SH-SY5Y (cell line): Measurements from ENCODE around the gene MTCP1.

Experiments
- GATA2 ChIP-seq: IDR thresholded peaks from 2 replicates; pipeline ENCODE4 v1.6.1; 2011; ENCODE audit warnings: mild to moderate bottlenecking, low read depth, low read length
- GATA3 ChIP-seq: IDR thresholded peaks from 2 replicates; pipeline ENCODE4 v1.6.1; 2011; ENCODE audit warnings: low read depth, mild to moderate bottlenecking, low read length, moderate library complexity

MTCP1 gene, protein sequence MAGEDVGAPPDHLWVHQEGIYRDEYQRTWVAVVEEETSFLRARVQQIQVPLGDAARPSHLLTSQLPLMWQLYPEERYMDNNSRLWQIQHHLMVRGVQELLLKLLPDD

DNA sequence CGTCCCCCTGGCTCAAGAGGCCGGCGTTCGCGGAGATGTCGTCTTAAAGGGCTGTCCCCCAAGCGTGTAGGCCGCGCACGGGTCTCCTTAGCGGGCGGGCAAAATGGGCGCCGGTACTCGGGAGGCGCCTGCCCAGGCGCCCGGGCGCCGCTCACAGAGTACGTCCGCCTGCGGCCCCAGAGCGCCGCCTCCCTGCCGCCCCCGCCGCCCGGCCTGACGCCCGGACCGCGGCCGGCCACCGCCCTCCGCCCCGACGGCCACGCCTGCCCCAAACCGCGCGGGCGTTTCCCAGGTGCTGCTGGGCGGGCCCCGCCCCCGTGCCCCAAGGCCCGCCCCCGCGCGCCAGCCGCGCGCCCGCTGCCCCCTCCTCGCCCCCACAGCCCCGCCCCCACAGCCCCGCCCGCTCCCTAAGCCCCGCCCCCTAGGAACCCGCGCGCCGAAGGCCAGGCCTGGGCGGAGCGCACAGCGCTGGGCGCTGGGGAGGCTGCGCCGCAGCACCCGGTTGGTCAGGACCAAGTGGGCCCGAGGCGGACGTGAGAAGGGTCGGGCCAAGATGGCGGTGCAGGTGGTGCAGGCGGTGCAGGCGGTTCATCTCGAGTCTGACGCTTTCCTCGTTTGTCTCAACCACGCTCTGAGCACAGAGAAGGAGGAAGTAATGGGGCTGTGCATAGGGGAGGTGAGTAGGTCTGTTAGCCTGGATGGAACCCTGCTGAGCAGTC is at the start of gene MTCP1, which contains the start of the genes BRCC3 and CMC4:
Gene MTCP1 (minus strand): TSS at position 162 of the 719 bp plus-strand sequence. CDS start 5,126 bp downstream, outside the sequence.
Gene BRCC3 (plus strand): TSS at position 534 of the 719 bp plus-strand sequence. CDS start 20 bp downstream, at position 554.
Gene CMC4 (minus strand): TSS at position 162 of the 719 bp plus-strand sequence. CDS start 7,113 bp downstream, outside the sequence.
- no peak for TF ChIP-seq GATA2
- no peak for TF ChIP-seq GATA3

- no peak for TF ChIP-seq GATA3
- TF ChIP-seq GATA2 = no peak
These were observed 44.4 kb upstream of the MTCP1 start for GRCh38 chrX:155115174-155115819.

DNA sequence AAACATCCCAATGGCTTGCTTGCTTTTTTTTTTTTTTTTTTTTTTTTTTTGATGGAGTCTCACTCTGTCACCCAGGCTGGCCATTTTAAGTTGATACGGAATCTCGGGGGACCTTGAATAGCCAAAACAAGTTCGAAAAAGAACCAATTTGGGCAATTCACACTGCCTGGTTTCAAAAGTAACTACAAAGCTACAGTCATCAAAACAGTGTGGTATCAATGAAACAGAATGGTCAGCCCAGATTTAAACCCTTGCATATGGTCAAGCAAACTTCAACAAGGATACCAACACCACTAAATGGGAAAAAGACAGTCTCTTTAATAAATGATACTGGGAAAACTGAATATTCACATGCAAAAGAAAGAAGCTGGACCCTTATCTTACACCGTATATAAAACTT is 42.2 kb upstream of the MTCP1 start:
- TF ChIP-seq GATA3 (no peak), GATA2 (no peak)

DNA sequence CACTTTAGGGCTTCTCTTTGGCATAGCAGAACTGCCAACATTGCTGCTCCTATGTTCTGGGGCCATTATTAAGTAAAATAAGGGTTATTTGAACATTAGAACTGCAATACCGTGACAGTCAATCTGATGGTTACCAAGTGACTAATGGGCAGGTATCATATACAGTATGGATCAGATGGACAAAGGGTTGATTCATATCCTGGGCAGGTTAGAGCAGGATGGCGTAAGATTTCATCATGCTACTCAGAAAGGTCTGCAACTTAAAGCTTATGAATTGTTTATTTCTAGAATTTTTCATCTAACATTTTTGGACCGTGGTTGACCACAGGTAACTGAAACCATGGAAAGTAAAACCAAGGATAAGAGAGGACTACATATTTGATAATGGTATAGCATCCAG is 41.2 kb upstream of the MTCP1 start:
- TF ChIP-seq GATA2 = no peak
- TF ChIP-seq GATA3 = no peak

DNA sequence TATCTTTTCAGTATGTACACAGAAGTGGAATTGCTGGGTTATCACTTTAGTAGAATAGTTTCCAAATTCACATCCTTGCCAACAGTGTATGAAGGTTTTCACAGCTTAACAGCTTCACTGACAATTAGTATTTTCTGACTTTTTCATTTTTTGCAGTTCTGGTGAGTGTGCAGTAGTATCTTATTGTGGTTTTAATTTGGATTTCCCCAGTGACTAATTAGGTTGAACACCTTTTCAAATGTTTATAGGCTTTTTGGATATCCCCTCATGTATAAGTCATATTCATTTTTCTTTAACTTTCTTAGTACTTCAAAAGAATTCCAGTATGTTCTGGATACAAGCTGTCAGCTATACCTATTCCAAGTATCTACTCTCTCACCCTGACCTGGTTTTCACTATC is 37.5 kb upstream of the MTCP1 start:
- TF ChIP-seq GATA3 = no peak
- TF ChIP-seq GATA2 = no peak

GRCh38 chrX:155105919-155106318 is 35.0 kb upstream of the MTCP1 start:
- TF ChIP-seq GATA3 (no peak), GATA2 (no peak)

DNA sequence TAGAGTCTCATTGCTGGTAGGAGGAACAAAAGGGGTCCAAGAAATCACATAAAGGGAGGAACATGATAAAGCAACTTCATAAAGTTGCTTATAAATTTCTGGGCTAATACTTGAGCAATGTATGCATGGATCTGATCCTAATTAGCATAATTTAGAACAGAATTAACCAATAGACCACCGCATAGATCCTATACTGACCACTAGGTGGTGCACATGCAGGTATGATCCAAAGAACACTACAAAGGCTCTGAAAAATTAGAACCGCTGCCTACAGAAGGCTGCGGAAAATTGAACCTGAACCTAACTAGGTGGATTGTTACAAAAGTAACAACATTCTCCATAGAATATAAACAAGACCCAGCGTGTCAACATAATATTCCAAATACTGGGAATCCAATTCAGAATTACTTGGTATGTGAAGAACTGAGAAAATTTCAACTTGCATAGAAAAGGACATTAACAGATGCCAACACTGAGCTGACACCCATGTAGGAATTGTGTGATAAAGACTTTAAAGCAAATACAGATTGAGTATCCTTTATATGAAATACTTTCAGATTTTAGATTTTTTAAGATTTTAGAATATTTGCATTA is 23.6 kb upstream of the MTCP1 start:
- no peak for TF ChIP-seq GATA2

DNA sequence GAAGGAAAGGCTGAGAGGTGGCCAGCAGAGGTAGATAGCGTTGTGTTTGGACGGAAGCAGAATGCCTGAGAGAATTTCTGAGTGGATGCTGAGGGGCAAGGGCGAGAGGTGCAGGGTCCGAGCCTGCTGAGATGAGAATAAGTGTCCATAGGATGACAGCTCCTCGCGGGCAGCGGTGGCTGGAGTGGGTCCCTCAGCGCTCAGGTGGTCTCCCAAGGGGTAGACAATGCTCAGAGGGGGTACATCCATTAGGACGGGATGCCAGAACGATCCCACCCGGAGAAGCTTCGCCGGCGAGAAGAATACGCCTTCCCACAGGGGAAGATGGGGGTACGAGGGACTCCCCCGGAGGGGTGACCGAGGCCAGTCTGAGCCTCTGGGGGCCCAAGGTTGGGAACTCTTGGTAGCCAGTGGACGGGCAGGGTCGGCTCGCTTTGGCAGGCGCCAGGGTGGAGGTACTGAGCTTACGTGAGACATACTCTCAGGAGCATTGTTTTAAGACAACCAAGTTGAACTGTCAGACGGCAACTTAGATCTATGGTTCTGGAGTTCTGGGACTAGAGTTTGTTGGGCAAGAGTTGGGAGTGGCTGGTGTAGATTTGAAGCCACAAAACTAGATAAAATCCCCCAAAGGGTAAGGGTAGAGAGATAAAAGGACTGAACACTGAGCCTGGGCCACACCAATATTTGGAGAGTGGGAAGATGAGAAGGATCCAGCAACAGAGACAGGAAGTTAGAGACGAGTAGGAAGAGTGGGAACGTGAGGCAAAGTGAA is 16.2 kb upstream of the MTCP1 start:
- TF ChIP-seq GATA2 (no peak), GATA3 (no peak)

GRCh38 chrX:155086202-155086840 is 15.4 kb upstream of the MTCP1 start:
- TF ChIP-seq GATA3 (no peak), GATA2 (no peak)

GRCh38 chrX:155071694-155072280 is 851 bp upstream of the MTCP1 start:
- TF ChIP-seq GATA3 (no peak), GATA2 (no peak)

DNA sequence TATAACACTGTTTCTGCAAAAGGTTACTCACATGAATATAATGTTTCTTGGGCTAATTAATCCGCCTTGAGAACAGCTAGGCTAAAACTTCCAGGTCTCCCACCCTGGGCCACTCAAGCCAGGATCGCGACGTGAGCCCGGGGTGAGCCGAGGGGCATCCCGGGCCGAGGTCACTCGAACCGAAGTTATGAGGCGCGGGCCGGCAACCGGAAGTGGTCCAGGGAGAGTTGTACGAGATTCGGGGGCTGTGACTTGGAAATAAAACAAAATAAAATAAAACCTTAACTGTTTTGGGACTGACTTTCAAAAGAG is 317 bp downstream of the MTCP1 start:
- no peak for TF ChIP-seq GATA2

- TF ChIP-seq GATA2 = no peak
- TF ChIP-seq GATA3 = no peak
These were observed 898 bp downstream of the MTCP1 start for GRCh38 chrX:155070038-155070437.

DNA sequence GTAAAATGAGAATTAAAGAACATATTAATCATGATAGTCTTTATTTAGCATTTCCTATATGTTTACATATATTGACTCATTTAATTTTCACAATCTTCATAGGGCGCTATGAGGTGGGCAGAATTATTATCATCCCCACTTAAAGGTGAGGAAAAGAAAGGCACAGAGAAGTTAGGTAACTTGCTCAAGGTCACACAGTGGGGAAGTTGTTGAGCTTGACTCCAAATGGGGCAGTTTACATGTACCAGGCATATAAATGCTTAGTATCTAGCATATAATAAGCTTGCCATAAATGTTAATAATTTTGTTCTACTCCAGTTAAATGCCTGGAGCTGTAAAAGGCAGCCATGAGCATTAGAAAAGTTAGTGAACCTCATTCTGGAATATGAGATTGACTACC is 1.5 kb downstream of the MTCP1 start:
- TF ChIP-seq GATA3 = no peak
- no peak for TF ChIP-seq GATA2
